Body of pancreas (tissue), 4 donors: Measurements from ENCODE around the gene HS6ST3.

Experiments used
- POLR2A ChIP-seq, 3 donors: fragments of 450-650 bp; IDR thresholded peaks; one replicate each; pipeline ENCODE4 v1.6.1; 2016; ENCODE audit warnings: antibody characterized with exemption in 3 of 3, mild to moderate bottlenecking in 2 of 3
- TF ChIP-seq, protein P1 (sequence below), 7 experiments: fragments of 450-650 bp in 4 of 7; fragments of 200-600 bp in 3 of 7; sonication (generic) in 3 of 7; IDR thresholded peaks; one replicate each; pipeline ENCODE4 v1.5.1; 2016 to 2019; ENCODE audit warnings: antibody characterized with exemption in 7 of 7

DNA sequence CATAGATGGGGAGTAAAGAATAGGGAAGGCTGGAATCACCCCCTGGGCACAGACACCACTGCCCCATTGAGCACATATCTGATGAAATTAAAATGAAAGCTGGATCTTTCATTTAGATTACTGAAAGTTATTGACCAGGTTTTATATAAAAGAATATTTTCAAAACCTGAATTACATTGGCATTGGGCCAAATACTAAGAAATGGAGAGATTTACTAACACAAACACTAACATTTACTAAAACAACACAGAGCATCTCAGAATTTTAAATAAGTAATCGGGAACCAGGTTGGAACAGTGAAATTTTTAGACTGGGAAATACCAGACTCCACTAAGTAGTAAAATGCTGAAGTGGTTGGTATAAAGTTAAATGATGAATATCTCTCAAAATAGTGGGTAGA is 88.9 kb downstream of the HS6ST3 start:
- TF ChIP-seq, protein P1, sequence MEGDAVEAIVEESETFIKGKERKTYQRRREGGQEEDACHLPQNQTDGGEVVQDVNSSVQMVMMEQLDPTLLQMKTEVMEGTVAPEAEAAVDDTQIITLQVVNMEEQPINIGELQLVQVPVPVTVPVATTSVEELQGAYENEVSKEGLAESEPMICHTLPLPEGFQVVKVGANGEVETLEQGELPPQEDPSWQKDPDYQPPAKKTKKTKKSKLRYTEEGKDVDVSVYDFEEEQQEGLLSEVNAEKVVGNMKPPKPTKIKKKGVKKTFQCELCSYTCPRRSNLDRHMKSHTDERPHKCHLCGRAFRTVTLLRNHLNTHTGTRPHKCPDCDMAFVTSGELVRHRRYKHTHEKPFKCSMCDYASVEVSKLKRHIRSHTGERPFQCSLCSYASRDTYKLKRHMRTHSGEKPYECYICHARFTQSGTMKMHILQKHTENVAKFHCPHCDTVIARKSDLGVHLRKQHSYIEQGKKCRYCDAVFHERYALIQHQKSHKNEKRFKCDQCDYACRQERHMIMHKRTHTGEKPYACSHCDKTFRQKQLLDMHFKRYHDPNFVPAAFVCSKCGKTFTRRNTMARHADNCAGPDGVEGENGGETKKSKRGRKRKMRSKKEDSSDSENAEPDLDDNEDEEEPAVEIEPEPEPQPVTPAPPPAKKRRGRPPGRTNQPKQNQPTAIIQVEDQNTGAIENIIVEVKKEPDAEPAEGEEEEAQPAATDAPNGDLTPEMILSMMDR (IDR thresholded peaks at IDR 0.05): no peak
- no peak for TF ChIP-seq POLR2A (IDR thresholded peaks at IDR 0.05)
